BJ (cell line): ENCODE data around the gene EVC2. TPM values are rescaled to one million over a fixed set of nuclear protein-coding genes. Genes with fewer than 3 reads are reported as not detected.

Source experiments
- CTCF ChIA-PET: fragments of 350-600 bp; formaldehyde crosslinking; extraction: SDS; loops from one replicate; lab custom pipeline; 2021; ENCODE audit warnings: antibody characterized with exemption, inconsistent platforms; lab: Yijun Ruan, JAX
- POLR2A ChIA-PET: fragments of 300-600 bp; sonication (Branson Sonifier 250); formaldehyde crosslinking; extraction: SDS; loops from one replicate; lab custom pipeline; 2021; ENCODE audit warnings: antibody characterized with exemption; lab: Charles Lee
- DNase-seq: peaks from one replicate; pipeline ENCODE4 v3.0.0-alpha.2; 2011; ENCODE audit warnings: low read depth
- H3K27me3 ChIP-seq: 2 replicates; pipeline ENCODE4 v1.6.0; 2011; ENCODE audit warnings: low read length; ENCODE audit not compliant: control insufficient read depth, insufficient read depth
- H3K36me3 ChIP-seq: 2 replicates; pipeline ENCODE4 v1.5.1; 2011; ENCODE audit warnings: low read length; ENCODE audit not compliant: control insufficient read depth, insufficient read depth
- H3K4me3 ChIP-seq: 2 replicates; pipeline ENCODE4 v1.5.1; 2011; ENCODE audit warnings: low read depth, mild to moderate bottlenecking, control low read depth, low read length
- polyA plus RNA-seq: library from polyadenylated mRNA; depleted of rRNA; stranded (reverse); fragments of >200 nt; gene quantifications from 2 replicates; pipeline ENCODE4 v1.2.3, GENCODE V29; 2011
- TF ChIP-seq, protein P1 (sequence below): IDR thresholded peaks from 2 replicates; pipeline ENCODE4 v1.5.1; 2011; ENCODE audit warnings: low read depth, mild to moderate bottlenecking, control low read depth, inconsistent platforms, low read length, moderate library complexity; ENCODE audit not compliant: insufficient read depth

Gene EVC2
- polyA plus RNA-seq, 1 experiment = 2.2 TPM

DNA sequence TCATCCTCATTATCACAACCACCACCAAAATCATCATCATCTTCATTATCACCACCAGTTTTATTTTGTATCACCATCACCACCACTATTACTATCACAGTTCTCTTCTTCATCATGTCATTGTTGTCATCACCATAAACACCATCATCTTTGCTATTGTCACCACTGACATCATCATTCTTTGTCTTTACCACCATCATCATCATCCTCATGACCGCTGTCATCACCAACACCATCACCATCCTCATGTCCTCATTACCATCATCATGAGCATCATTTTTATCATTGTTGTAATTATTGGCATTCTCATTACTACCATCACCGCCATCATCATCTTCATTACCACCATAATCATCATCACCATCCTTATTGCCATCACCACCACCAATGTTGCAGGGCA is 34.0 kb upstream of the EVC2 start:
- ChIA-PET CTCF (interaction anchor here (1.0 kb wide), 1 partner anchor 20 kb away, joined by 3 read pairs; no protein-coding TSS in a partner anchor), POLR2A (no interaction called here)
- Histone ChIP-seq H3K4me3 (no peak overlapping the region), H3K27me3 (no peaks in the 10 kb centered on the region), H3K36me3 (peaks cover 9% of the 10 kb centered on the region)
- no peak for DNase-seq
- TF ChIP-seq, protein P1, sequence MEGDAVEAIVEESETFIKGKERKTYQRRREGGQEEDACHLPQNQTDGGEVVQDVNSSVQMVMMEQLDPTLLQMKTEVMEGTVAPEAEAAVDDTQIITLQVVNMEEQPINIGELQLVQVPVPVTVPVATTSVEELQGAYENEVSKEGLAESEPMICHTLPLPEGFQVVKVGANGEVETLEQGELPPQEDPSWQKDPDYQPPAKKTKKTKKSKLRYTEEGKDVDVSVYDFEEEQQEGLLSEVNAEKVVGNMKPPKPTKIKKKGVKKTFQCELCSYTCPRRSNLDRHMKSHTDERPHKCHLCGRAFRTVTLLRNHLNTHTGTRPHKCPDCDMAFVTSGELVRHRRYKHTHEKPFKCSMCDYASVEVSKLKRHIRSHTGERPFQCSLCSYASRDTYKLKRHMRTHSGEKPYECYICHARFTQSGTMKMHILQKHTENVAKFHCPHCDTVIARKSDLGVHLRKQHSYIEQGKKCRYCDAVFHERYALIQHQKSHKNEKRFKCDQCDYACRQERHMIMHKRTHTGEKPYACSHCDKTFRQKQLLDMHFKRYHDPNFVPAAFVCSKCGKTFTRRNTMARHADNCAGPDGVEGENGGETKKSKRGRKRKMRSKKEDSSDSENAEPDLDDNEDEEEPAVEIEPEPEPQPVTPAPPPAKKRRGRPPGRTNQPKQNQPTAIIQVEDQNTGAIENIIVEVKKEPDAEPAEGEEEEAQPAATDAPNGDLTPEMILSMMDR = no peak

DNA sequence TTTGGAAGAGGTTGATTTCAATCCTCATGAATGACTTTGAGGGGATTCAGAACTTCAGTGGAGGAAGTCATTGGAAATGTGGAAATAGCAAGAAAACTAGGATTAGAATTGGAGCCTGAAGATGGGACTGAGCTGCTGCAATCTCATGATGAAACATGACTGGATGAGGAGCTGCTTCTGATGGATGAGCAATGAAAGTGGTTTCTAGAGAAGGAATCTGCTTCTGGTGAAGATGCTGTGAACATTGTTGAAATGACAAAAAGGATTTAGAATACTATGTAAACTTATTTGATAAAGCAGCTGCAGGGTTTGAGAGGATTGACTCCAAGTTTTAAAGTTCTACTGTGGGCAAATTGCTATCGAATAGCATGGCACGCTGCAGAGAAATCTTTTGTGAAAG is 29.7 kb upstream of the EVC2 start:
- DNase-seq = no peak
- Histone ChIP-seq H3K27me3 (no peaks in the 10 kb centered on the region), H3K4me3 (no peak overlapping the region), H3K36me3 (peaks cover 26% of the 10 kb centered on the region)
- CTCF ChIA-PET = interaction anchor here (0.9 kb wide), 1 partner anchor 8 kb away, joined by 3 read pairs; no protein-coding TSS in a partner anchor
- TF ChIP-seq, protein P1 = no peak
- POLR2A ChIA-PET = interaction anchor here (0.9 kb wide), 1 partner anchor 10 kb away, joined by 3 read pairs; no protein-coding TSS in a partner anchor

DNA sequence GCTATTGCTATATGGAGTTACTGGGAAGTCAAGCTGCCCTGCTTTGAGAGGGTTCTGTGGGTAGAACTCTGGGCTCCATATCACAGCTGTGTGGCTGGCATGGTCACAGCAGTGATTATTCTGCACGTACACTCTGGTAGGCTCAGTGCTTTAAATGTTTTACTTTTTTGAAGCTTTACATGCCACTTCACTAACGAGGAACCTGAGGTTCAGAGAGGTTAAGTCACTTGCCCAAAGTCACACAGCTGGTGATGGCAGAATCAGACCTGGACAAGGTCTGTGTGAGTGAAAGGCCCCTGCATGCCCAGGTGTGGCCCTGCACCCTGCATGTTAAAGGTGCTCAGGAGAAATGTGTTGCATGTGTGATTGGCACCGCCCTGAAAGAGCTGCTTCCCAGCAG is 27.1 kb upstream of the EVC2 start:
- no peaks in the 10 kb centered on the region for H3K27me3 ChIP-seq
- TF ChIP-seq, protein P1 = no peak
- no peak for DNase-seq
- ChIA-PET POLR2A (no interaction called here), CTCF (interaction anchor here (0.9 kb wide), 1 partner anchor 55 kb away, joined by 3 read pairs; no protein-coding TSS in a partner anchor)
- peaks cover 37% of the 10 kb centered on the region for H3K36me3 ChIP-seq
- no peak overlapping the region for H3K4me3 ChIP-seq

DNA sequence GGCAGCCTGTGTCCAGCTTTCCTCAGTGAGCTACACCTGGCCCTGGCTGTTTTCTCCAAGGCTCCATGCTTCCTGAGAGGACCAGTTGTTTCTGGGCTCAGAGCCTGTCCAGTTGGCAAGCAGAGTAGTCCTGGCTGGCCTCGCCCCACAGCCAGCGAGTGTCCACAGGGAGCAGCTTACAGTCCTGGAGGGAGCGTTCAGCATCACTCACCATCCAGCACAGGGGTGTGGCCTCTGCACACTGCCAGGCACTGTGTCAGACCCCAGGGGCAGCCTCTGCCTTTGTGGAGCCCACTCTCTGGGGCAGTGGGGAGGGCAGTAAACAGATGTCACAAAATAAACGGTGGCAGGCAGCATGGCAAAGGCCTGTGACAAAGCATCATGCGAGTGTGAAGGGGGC is 26.5 kb upstream of the EVC2 start:
- H3K36me3 ChIP-seq = peaks cover 37% of the 10 kb centered on the region
- TF ChIP-seq, protein P1 = no peak
- CTCF ChIA-PET = interaction anchor here (0.9 kb wide), 1 partner anchor 55 kb away, joined by 3 read pairs; no protein-coding TSS in a partner anchor
- DNase-seq = no peak
- H3K4me3 ChIP-seq = no peak overlapping the region
- POLR2A ChIA-PET = no interaction called here
- H3K27me3 ChIP-seq = no peaks in the 10 kb centered on the region

DNA sequence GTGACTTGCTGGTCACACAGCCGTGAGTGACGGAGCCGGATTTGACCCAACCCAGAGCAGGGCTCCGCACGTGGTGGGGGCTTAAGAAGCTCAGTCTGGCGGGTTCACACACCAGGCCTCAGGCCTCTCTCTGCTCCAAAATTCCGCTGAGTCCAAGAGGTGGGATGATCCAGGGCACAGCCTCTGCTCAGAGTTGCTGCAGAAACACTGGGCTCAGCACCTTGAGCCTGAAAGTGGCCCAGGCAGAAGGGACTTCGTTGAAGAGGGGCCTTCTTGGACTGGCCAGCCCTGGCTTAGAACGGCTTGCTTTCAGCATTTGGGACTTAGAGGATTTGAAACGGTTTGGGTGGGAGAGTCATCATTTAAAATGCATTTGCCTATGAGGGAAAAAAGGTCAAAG is 23.8 kb upstream of the EVC2 start:
- ChIA-PET CTCF (interaction anchor here (1.7 kb wide), 1 partner anchor 16 kb away, joined by 4 read pairs; no protein-coding TSS in a partner anchor), POLR2A (no interaction called here)
- DNase-seq = no peak

More for the DNA sequence above, 23.8 kb upstream of the EVC2 start:
- Histone ChIP-seq H3K36me3 (peaks cover 38% of the 10 kb centered on the region), H3K27me3 (no peaks in the 10 kb centered on the region), H3K4me3 (no peak overlapping the region)
- TF ChIP-seq, protein P1 = no peak
